Adrenal gland (tissue), 12 donors: Measurements from ENCODE around the gene UGP2. TPM values are rescaled to one million over a fixed set of nuclear protein-coding genes. Genes with fewer than 3 reads are reported as not detected.

ENCODE experiments used
- DNase-seq, 7 donors: peaks; one replicate each; pipeline ENCODE4 v3.0.0-alpha.2; 2019 to 2020
- H3K27ac ChIP-seq, 5 donors: fragments of 200-600 bp; sonication (generic) in 4 of 5; 1 replicate in 3 of 5; 2 replicates in 2 of 5; pipeline versions ENCODE4 v1.5.1 to v1.8.0; 2016 to 2020; ENCODE audit warnings: mild to moderate bottlenecking in 1 of 5
- H3K27me3 ChIP-seq: fragments of 200-600 bp; 2 replicates; pipeline ENCODE4 v1.8.0; 2021
- H3K36me3 ChIP-seq, 2 donors: fragments of 200-600 bp; replicated peaks in 1 of 2; 1 replicate in 1 of 2; 2 replicates in 1 of 2; pipeline versions ENCODE4 v1.5.1 to v1.8.0; 2018 to 2022
- H3K4me1 ChIP-seq, 2 donors: fragments of 200-600 bp; replicated peaks in 1 of 2; 1 replicate in 1 of 2; 2 replicates in 1 of 2; pipeline versions ENCODE4 v1.5.1 to v1.8.0; 2018 to 2021
- H3K4me3 ChIP-seq, 4 donors: fragments of 200-600 bp; sonication (generic) in 3 of 4; one replicate each; pipeline ENCODE4 v1.5.1; 2016 to 2018
- H3K9me3 ChIP-seq, 3 donors: fragments of 200-600 bp; sonication (generic) in 1 of 3; replicated peaks in 1 of 3; 1 replicate in 2 of 3; 2 replicates in 1 of 3; pipeline versions ENCODE4 v1.5.1 to v1.8.0; 2016 to 2021
- POLR2A ChIP-seq, 2 donors: fragments of 450-650 bp; IDR thresholded peaks; one replicate each; pipeline ENCODE4 v1.6.1; 2017; ENCODE audit warnings: antibody characterized with exemption in 2 of 2, mild to moderate bottlenecking in 2 of 2, moderate library complexity in 1 of 2
- WGBS, 4 donors: extraction: QIAGEN DNeasy Blood & Tissue Kit in 2 of 4; methylation state at CpG; one replicate each; pipeline versions ENCODE4 v1.1.5 to v1.1.7; 2013 to 2017; 5-methylcytosine and 5-hydroxymethylcytosine counted together
- intact Hi-C, 2 donors: fragments of 100-400 bp; cut with DNase I; formaldehyde crosslinking; loops; one replicate each; pipeline versions ENCODE4 v1.14.1 to v1.15.0; 2022 to 2023
- polyA plus RNA-seq, 3 donors: library from polyadenylated mRNA; stranded (reverse); fragments of 200-250 nt in 2 of 3; fragments of 350-450 nt in 1 of 3; fragmentation: Illumina TruSeq in 1 of 3; extraction: RNeasy Lipid Tissue Mini Kit (QIAGEN cat#74804) in 1 of 3; gene quantifications; one replicate each; pipeline ENCODE4 v1.2.3, GENCODE V29; 2013 to 2014
- total RNA-seq, 9 donors: library from RNA; depleted of rRNA in 4 of 9; stranded (reverse); fragments of >200 nt in 4 of 9; fragments of 120-200 nt in 1 of 9; fragmentation: NEBNext Ultra II Directional in 1 of 9; extraction: Animal tissue kit (Norgen Biotek cat#: 25700) in 1 of 9; gene quantifications; one replicate each; pipeline versions ENCODE4 v1.1.0 to v1.2.4, GENCODE V29; 2013 to 2023
- TF ChIP-seq, protein P1 (sequence below), 6 experiments: fragments of 450-650 bp in 4 of 6; fragments of 200-600 bp in 2 of 6; sonication (generic) in 1 of 6; IDR thresholded peaks; 1 replicate in 5 of 6; 2 replicates in 1 of 6; pipeline versions ENCODE4 v1.5.1 to v1.8.0; 2016 to 2021; ENCODE audit warnings: antibody characterized with exemption in 6 of 6, mild to moderate bottlenecking in 2 of 6, moderate library complexity in 1 of 6
- donor health status: healthy with polysubstance abuse.
- donor health status: Bipolar disorder and iron deficiency.
- donor health status: DM: yes; HTN: yes; CAD: no.
- donor health status: DM: no; HTN: no; CAD: no.
- donor health status: DM: no; HTN: no; CAD: no.
- donor health status: DM: yes; HTN: yes; CAD: no.

Gene UGP2
- total and polyA plus RNA-seq, 12 donors, result 62.4 to 301 (median 106) TPM

DNA sequence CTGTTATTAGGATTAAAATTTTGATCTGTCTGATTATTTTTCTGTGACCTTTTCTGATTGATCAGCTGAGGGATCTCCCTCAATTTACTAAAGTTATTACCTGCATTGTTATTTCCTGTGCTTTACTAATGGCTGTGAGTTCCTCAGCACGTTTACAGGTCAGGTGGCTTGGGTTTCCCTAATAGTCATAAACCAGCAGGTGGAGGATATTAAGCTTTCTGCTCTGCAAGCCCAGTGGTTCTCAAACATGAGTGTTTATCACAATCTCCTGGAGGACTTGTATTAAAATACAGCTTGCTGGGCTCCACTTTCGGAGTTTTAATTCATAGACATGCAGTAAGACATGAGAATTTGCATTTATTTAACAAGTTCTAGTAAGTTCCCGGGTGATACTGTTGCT, 22.4 kb upstream of the UGP2 start:
- no peak for TF ChIP-seq POLR2A (IDR thresholded peaks at IDR 0.05)
- TF ChIP-seq, protein P1, sequence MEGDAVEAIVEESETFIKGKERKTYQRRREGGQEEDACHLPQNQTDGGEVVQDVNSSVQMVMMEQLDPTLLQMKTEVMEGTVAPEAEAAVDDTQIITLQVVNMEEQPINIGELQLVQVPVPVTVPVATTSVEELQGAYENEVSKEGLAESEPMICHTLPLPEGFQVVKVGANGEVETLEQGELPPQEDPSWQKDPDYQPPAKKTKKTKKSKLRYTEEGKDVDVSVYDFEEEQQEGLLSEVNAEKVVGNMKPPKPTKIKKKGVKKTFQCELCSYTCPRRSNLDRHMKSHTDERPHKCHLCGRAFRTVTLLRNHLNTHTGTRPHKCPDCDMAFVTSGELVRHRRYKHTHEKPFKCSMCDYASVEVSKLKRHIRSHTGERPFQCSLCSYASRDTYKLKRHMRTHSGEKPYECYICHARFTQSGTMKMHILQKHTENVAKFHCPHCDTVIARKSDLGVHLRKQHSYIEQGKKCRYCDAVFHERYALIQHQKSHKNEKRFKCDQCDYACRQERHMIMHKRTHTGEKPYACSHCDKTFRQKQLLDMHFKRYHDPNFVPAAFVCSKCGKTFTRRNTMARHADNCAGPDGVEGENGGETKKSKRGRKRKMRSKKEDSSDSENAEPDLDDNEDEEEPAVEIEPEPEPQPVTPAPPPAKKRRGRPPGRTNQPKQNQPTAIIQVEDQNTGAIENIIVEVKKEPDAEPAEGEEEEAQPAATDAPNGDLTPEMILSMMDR (IDR thresholded peaks at IDR 0.05), result no peak
- H3K4me3 ChIP-seq, result no peak overlapping the region
- no peak overlapping the region for H3K27ac ChIP-seq
- intact Hi-C loops, result no loop called here
- H3K27me3 ChIP-seq, result no peaks in the 10 kb centered on the region
- no peaks in the 10 kb centered on the region for H3K36me3 ChIP-seq
- 59 to 80% (median 71%) methylated on average over 3 of the region's 3 CpGs for WGBS, 4 donors
- H3K9me3 ChIP-seq, result no peaks in the 10 kb centered on the region
- no peak for DNase-seq
- H3K4me1 ChIP-seq, result no peaks in the 10 kb centered on the region

DNA sequence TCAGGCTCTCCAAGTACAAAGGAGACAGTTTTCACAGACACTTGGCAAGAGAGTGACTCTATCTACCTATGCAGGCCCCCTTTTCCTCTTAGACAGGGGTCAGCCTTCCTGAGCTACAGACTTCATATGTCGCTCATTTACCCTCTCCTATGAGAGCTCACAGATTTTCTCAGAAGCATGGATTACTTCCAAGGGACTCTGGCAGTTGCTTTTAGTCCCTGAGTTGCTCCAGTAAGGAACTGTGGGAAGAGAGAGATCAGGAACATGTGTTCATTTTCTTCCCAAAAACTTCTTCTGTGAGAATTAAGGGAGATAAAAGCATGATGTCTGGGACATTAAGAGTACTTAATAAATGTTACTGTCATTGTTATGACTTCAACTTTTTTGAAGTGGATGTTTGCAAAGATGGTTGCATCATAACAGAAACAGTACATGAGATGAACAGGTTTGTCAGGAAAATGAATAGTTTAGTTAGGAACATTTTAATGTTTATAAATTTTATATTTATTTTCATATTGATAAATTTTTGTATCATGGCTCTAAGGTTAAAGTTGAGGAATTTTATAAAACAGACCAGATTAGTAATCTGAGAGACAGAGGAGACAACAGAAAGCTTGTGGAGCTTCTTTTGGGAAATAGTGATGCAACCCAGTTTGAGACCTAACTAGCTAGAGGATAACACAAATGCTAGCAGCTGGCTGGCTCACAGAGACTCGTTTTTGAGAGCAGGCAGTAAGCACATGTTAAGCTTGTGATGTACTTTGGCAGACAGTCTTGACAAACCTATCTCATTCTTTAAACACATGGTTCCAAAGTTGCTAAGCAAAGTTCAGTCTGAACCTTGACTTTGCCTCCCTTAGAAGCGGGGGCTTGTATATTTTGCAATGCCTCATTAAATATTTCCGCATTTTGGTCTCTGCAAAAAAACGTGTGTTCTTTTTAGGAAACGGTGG, 21.7 kb upstream of the UGP2 start:
- no peak for TF ChIP-seq POLR2A (IDR thresholded peaks at IDR 0.05)
- TF ChIP-seq, protein P1 (IDR thresholded peaks at IDR 0.05), result no peak
- Histone ChIP-seq H3K4me3 (no peak overlapping the region), H3K27ac (no peak overlapping the region), H3K36me3 (no peaks in the 10 kb centered on the region), H3K9me3 (no peaks in the 10 kb centered on the region), H3K27me3 (no peaks in the 10 kb centered on the region), H3K4me1 (no peaks in the 10 kb centered on the region)
- no peak for DNase-seq
- intact Hi-C loops, result no loop called here
- WGBS, 4 donors, result 62 to 73% (median 64%) methylated on average over 6 of the region's 6 CpGs

DNA sequence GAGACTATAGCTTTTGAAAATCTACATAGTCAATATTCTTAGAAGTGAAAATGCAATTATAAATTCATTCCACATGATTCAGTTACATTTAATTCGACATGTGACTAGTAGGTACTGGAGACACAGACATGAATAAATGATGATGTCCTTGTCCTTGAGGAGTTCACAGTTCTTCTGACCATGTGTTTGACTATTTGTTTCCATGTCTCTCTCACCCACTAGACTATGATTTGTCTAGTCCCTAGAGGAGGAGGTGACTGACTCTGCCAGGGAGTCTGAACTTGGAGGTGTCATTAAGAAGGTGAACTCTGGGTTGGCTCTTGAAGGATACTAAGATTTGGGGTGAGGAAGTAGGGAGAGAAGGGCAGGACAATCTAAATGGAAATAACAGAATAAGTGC, 20.7 kb upstream of the UGP2 start:
- no peak overlapping the region for H3K27ac ChIP-seq
- no peaks in the 10 kb centered on the region for H3K27me3 ChIP-seq
- H3K4me1 ChIP-seq, result no peaks in the 10 kb centered on the region
- H3K9me3 ChIP-seq, result no peaks in the 10 kb centered on the region
- H3K4me3 ChIP-seq, result no peak overlapping the region
- 45 to 62% (median 51%) methylated on average over 1 of the region's 1 CpG for WGBS, 4 donors
- intact Hi-C loops, result no loop called here
- DNase-seq, result no peak
- TF ChIP-seq, protein P1 (IDR thresholded peaks at IDR 0.05), result no peak
- no peak for TF ChIP-seq POLR2A (IDR thresholded peaks at IDR 0.05)
- no peaks in the 10 kb centered on the region for H3K36me3 ChIP-seq

DNA sequence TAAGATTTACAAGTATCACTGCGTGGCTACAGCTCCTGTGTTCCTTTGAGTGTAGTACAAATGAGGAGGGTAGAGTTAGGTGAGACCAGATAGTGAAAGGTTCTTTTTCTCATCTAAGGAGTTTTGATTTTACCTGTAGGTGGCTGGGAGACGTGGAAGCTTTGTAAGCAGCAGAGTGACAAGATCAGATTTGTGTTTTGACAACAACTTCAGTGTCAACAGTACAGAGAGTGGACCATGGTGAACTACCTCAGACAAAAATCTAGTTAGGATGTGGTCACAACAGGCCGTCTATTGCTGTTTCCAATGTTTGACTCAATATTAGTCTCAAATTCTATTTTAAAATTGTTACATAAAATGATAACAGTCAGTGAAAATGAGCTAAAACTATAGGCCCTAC, 20.3 kb upstream of the UGP2 start:
- DNase-seq, result no peak
- Histone ChIP-seq H3K9me3 (no peaks in the 10 kb centered on the region), H3K4me3 (no peak overlapping the region), H3K27me3 (no peaks in the 10 kb centered on the region), H3K4me1 (no peaks in the 10 kb centered on the region), H3K27ac (no peak overlapping the region), H3K36me3 (no peaks in the 10 kb centered on the region)
- no peak for TF ChIP-seq POLR2A (IDR thresholded peaks at IDR 0.05)
- TF ChIP-seq, protein P1 (IDR thresholded peaks at IDR 0.05), result no peak
- intact Hi-C loops, result no loop called here
- 90 to 96% (median 91%) methylated on average over 3 of the region's 3 CpGs for WGBS, 4 donors
